GM21447 (cell line): ENCODE data around the gene CYP19A1.

ENCODE experiments used
- ATAC-seq: cut with Tn5 transposase; IDR thresholded peaks from one replicate; pipeline ENCODE4 v1.9.1; 2021; ENCODE audit not compliant: unreplicated experiment

Gene CYP19A1

DNA sequence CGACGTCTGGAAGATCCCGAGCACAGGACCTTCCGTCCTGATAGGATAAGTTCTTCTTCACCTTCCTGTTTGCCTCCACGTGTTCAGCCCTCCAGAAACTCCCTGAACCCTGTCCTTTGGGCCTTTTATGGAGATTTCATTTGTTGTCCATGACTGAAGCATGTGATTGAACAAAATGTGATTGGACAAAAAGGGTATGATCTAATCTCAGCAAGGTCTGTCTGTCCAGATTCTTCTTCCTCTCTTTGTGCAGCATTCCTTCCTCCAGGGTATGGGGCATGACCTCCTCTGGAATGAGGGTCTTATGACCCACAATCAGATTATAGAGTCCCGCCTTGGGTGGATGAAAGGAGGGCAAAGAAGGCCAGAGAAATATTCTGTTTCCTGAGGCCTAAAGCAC, at the start of gene CYP19A1:
Gene CYP19A1 (minus strand): TSS at position 101 of the 400 bp plus-strand sequence. CDS start 95,684 bp downstream, outside the sequence.
- no peak for ATAC-seq

DNA sequence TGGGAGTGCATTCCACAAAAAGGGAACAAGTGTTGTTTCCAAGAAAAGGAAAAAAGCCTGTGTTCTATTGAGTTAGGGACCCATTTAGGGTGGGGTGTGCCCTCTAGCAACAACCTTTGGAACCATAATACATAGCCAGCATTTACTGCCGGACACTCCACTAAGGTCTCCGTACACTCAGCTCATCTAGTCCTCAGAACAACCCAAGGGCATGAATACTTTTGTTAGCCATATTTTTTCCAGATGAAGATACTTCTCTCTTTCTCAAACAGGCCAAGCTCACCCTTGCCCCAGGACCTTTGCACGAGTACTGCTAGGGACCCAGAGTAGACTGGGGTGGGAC, 49.3 kb upstream of the CYP19A1 start:
- no peak for ATAC-seq

DNA sequence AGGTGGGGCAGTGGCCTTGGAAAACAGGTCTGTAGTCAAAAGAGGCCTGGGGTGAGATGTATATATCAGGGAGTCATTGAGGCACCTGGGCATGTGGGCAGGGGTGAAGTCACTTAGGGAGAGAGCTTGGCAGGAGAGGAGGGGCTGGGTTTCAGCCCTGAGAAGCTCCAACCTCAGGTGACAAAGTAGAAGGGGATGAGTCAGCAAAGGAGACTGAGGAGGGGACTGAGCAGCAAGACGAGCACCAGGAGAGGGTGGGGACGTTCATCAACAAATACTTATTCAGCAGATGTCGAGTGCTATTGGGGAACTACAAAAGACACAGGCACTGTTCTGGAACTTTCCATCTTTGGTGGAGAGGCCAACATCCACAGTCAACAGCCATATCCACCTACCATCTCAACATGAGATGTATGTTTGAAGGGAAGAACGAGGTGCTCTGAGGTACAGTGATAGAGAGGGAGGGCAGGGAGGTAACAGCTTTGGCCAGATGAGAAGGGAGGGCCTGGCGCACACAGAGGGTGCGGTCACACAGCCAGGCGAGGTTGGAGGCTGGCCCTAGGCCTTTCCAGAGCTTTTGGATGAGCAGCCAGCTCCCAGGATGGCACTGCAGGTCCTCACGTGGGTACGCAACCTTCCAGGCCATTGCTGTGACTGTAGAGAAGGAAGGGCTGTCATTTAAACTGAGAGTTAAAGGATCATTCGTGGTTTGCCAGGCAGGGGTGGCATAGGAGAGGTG, 48.7 kb upstream of the CYP19A1 start:
- ATAC-seq = no peak

- no peak for ATAC-seq
Observed at GRCh38 chr15:51386486-51386885, 48.1 kb upstream of the CYP19A1 start.

- ATAC-seq = no peak
Observed at GRCh38 chr15:51386029-51386428, 47.6 kb upstream of the CYP19A1 start.

DNA sequence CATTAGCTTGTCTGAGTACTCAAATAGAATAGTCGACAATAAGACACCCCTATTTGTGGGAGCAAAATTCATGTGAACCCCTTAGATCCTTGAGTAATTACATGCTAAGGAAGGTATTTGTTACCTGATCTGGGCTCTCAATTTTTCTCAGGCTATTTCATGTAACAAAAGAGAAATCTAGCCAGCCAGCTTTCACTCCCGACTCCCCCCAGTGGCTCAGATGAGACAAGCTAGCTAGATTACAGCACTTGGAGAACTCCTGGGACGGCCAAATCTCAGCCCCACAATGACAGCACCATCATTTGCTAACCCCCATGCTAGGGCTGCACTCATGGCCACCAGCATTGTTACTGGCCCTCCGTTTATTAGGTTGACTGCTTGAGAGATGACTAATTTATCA, 44.4 kb upstream of the CYP19A1 start:
- ATAC-seq = no peak

GRCh38 chr15:51380999-51381806, 42.8 kb upstream of the CYP19A1 start:
- peak; percentile 85 for ATAC-seq

GRCh38 chr15:51379390-51379789, 41.0 kb upstream of the CYP19A1 start:
- no peak for ATAC-seq

DNA sequence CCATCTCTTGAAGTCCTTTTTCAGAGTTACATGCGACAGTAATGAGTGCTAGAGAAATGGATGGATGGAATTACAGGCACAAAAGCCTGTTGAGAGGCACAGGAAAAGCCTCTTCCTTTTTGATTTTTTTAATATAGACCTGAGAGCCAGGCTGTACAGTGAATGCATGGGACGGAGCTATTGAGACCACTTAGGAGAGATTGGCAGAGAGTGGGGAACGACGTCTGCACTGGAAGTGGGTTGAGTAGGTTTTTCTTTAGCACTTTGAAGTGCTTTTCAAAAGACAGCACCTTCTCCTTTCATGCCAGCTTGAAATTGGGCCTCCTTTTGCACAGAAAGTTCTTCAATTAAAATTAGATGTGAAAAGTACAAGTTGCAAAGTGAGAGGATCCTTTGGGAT, 40.0 kb upstream of the CYP19A1 start:
- ATAC-seq = no peak

GRCh38 chr15:51377038-51377786, 38.8 kb upstream of the CYP19A1 start:
- no peak for ATAC-seq

- no peak for ATAC-seq
Observed at GRCh38 chr15:51375966-51376640, 37.7 kb upstream of the CYP19A1 start.

GRCh38 chr15:51374131-51374530, 35.7 kb upstream of the CYP19A1 start:
- ATAC-seq = no peak

GRCh38 chr15:51371266-51371665, 32.9 kb upstream of the CYP19A1 start:
- no peak for ATAC-seq

GRCh38 chr15:51369451-51369761, 31.0 kb upstream of the CYP19A1 start:
- no peak for ATAC-seq

GRCh38 chr15:51368751-51369450, 30.5 kb upstream of the CYP19A1 start:
- no peak for ATAC-seq

- no peak for ATAC-seq
Observed at GRCh38 chr15:51368307-51368706, 29.9 kb upstream of the CYP19A1 start.

GRCh38 chr15:51367322-51367976, 29.1 kb upstream of the CYP19A1 start:
- no peak for ATAC-seq

DNA sequence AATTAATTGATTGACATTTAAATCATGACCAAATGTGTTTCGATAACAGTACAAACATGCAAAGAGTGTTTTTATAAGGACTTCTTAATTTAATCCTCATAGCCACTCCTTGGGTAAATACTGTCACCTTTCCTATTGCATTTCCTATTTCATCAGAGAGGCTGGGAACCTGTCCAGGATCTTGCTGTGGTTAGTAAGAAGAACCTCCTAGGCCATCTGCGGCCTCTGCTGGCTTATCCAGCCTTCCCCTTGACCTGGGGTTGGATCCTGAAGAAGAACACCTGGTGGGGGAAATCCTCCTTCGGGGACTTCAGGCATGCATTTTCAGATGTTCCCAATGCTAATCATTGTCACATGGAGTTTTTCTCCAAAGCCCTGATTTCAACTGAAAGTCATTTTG, 28.5 kb upstream of the CYP19A1 start:
- no peak for ATAC-seq

GRCh38 chr15:51366071-51366470, 27.7 kb upstream of the CYP19A1 start:
- ATAC-seq = no peak

- no peak for ATAC-seq
Observed at GRCh38 chr15:51365417-51365816, 27.0 kb upstream of the CYP19A1 start.
